ENCODE data around the gene HEATR9. TPM values are rescaled to one million over a fixed set of nuclear protein-coding genes. Genes with fewer than 3 reads are reported as not detected.
A peak's percentile ranks its signal among the peaks of the same experiment; 100 is the strongest.

The HEATR9 gene
- polyA plus RNA-seq, 12 donors: 0.11 to 0.21 (median 0.15) TPM; not detected in 7

DNA sequence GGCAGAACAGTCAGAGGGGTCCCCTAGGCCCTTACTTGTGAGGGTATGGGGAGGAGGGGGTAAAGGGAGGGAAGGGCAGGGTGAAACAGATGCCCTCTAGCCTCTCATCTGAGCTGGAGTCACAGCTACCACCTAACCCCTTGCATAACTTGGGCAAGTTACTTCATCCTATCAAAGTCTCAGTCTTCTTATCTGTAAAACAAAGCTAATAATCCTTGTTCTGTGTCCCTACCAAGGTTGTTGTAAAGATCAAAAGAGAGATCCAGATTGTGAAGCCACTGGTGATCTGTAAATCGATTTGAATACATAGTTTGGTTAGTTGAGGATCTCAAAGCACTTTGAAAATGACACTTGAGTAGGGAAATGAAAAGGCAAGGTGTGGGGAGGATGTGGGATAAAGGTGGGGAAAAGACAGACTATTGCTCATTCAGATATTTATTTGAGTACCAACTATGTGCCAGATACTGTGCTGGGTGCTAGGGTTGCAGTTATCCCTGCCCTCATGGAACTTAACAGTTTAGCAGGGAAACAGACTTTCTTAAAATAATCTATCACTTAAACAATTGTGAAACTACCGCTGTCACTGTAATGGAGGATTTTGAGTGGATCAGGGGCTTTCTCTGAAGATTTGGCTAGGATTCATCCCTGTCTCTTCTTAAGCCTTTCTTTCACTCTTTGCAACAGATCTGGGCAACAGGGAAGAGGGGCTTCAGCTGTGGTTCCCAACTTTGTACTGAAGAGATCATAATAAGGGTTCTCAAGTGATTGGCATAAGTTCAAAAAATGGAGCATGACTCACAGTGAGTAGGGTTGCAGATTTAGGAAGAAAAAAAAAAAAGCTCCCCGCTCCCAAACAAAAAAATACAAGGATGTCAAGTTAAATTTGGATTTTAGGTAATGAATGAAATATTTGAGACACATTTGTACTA is 3.0 kb downstream of the HEATR9 start:
- no peak for DNase-seq

DNA sequence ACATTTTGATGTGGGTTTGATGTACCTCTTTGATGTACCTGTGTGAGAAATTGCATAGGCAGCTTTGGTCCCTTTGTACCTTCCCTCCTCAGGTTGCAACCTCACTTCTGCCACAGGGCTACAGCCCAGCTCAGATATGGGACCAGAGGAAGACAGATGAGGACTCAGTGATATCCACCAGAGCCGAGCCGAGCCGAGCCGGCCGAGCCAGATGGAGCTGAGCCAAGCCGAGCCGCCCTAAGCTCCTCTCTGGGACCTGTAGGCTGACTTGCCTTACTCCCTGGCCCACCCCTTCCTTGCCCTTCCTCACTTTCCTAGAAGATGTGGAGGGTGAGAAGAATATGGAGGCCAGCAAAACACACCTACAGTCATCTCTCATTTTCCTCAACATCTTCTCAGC is 3.8 kb downstream of the HEATR9 start:
- DNase-seq: no peak

DNA sequence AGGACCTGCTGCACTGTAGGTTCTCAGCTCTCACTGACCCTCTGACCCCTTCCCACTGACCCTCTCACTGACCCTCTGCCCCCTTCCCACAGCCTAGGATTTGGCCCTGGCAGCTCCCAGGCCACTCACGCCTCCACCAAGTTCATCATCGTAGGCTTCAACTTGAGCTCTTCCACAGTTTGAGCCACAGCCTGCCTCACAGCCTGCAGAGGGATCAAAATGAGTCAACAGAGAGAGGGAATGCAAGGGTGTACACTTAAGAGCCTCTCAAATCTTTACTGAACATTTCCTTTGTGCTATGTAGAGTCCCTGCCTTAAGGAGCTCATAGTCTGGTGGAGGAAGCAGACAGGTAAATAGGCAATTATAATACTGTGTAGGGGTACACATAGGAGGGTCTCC is 12.1 kb downstream of the HEATR9 start:
- DNase-seq: no peak

DNA sequence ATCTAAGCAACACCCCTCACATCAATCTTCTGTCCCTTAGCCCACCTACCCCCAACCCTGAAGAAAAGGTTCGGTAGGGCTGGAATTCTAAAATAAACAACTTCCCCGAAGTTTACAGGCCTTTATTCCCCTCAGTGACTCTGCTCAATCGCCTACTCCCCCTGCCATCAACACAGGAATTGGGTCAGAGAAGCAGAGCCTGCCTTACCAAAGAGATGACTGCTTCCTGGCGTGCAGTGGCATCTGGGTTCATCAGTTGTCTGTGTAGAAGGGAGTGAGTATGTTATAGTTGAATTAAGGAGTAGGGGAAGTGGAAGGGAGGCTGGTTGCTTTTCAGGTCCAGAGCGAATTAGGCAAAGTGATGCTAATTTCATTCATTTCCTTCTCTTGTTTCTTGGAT is 12.7 kb downstream of the HEATR9 start:
- DNase-seq: no peak

DNA sequence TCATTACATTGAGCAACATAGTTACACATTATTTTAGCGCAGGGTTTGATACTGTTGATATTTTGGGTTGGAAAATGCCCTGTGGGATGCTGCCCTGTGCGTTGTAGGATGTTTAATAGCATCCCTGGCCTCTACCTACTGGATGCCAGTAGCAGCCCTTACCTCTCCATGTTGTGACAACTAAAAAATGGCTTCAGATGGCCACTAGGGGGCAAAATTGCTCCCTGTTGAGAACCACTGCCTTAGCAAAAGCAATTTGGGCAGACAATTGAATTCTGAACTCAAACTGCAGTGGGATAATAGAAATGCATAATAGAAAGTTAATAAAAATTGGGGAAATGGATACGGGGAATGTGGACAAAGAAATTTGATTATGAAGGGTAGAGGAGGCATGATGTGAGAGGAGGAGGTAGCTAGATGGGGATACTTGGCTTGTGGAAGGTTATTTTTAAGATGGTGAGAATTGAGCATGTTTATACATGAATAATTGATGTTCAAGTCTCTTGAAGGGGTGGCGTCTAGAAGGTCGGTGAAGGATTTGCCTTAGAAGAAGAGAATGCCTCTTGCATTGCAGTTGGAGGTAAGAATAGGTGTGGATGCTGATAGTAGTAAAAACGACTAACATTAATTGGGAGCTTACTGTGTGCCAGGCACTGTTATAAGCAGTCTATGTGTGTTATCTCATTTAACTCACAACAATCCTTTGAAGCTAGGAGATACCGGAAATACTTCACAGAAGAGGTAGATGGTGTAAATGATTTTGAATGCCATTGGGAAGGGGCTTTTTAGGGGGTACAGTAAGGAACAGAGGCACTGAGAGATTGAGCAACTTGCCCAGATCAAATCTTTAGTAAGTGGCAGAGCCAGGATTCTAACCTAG is 19.0 kb downstream of the HEATR9 start:
- peak; percentile 36 for DNase-seq

DNA sequence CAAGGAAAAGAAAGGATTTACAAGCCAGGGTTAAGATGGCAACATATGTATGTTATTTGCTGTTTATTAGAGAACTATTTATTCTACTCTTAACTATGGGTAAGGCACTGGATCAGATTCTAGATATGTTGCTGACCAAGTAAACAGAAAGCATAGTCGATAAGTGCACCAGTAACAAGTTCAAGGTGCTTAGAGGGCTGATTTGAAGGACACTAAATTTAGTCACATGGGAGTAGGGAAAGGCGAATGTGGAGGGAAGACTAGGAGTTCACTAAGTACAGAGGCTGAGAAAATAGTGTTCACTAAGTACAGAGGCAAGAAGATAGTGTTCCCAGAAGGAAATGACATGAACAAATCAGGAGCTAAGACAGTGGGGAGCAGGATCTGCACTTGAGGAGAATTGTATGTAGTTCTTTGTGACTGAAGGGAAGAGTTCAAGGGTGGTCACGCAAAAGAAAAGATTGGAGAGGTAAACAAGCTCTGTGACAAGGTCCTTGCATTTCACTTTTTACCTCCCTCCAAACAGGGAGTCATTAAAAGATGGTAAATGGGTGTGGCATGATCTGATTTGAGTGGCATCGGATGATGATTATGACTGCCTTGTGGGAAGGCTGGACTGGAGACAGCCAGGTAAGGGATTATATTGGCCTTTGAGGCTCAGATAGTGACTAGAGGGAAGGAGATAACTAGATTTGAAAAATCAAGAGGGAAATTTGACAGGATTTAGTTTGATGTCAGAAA is 20.9 kb downstream of the HEATR9 start:
- DNase-seq: no peak

DNA sequence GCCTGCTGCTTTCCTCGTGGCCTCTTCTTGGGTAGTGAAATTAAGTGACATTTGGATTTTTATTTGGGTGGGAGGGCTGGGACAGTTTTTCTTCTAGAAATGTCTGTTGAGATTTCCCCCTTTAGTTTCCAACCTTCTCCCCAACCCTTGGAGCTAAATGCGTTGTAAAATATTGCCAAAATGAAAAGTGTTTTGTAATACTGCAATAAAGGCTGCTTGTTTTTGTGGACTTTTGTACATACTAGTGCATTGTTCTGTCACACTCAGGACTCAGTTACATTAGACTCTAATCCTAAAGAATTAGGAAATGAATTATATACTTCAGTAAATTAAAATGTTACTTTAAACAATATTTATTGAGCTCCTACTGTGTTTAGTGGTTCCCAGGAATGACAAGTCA is 21.7 kb downstream of the HEATR9 start:
- DNase-seq: no peak

DNA sequence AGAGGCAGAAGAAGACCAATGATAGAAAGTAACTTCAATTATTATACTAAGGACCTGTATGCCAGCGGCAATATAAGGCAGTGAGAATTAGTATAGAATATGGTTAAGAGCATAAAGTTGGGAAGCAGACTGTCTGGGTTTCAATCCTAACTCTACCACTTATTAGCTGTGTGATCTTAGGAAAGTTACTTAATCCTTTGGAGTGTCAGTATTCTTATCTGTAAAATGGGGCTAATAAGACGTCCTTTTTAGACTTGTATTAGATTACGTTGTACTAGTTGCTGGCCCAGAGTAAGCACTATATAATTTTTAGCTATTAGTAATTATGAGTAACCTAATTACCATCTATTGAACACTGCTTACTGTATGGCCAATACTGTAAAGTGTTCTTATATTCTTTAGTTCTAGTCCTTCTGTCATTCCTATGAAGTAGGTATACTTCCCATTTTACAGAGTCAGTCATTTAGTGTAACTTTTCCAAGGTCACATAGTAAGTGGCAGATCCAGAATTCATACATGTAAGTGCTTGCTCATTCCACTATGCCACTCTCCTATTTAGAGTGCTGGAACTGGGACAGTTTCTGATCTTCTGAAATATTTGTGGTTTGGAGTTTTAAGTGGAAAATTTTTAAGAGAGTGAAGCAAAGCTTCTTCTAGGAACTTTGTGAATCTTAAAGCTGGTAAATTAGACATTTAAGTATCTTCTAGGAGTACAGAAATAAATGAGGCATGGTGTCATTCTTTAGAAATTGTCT is 22.5 kb downstream of the HEATR9 start:
- DNase-seq: no peak

DNA sequence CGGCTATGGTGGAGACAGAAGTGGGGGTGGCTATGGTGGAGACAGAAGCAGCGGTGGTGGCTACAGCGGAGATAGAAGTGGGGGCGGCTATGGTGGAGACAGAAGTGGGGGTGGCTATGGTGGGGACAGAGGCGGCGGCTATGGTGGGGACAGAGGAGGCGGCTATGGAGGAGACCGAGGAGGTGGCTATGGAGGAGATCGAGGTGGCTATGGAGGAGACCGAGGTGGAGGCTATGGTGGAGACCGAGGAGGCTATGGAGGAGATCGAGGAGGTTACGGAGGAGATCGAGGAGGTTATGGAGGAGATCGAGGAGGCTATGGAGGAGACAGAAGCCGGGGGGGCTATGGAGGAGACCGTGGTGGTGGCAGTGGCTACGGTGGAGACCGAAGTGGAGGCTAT is 24.1 kb downstream of the HEATR9 start:
- no peak for DNase-seq

DNA sequence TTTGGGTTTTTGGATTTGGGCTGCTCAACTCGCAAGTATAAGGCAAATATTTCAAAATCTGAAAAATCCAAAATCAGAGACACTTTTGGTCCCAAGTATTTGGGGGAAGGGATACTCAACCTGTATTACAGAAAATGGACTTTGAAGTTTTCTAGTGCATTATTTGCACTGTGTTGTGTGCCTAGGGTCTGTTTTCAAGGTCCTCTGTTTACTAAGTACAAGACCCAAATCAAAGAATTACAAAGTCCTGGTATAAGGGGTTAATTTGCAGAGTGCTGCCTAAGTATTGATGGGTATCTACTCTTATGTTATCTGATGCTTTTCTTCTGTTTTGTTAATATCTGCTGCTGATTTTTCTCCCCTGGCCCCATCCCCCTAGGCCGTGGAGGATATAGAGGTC is 25.0 kb downstream of the HEATR9 start:
- DNase-seq: no peak

DNA sequence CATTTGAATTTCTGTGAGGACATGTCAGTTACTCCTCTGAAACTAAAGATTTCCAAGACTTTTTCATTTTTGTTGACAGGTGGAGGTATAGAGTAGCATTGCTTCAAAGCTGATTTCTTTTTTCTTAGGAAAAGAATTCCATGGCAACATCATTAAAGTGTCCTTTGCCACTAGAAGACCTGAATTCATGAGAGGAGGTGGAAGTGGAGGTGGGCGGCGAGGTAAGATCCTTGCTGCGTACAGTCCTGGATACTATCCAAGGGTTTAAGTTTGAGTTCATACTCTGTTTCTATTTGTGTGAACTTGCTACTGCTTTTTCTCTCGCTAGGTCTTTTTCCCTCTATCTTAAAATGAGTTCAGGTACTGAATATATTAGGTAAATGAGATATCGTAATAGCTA is 26.5 kb downstream of the HEATR9 start:
- DNase-seq: no peak

DNA sequence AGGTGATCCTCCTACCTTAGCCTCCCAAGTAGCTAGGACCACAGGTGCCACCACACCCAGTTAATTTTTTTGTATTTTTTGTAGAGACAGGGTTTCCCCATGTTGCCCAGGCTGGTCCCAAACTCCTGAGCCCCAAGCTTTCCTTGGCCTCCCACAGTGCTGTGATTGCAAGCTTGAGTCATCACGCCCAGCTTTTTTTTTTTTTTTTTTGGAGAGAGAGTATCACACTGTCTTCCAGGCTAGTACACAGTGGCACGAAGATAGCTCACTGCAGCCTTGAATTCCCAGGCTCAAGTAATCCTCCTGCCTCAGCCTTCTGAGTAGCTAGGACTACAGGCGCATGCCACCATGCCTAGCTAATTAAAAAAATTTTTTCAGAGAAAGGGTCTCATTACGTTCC is 27.2 kb downstream of the HEATR9 start:
- no peak for DNase-seq

DNA sequence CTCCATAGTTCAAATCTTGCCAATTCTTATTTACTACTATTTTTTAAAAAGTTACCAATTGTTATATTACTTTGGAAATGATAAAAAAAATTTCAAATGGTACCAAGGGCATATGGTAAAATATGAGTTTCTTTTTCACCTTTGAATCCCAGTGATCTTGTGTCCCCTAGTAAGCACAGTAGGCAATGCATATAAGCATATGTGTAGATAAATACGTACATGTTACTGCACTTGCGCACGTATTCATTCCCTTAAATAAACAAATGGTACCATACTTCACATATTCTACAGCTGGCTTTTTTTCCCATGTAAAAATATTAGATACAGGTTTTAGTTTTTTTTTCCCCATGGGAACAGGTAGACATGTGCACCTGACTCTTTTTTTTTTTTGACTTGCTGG is 27.6 kb downstream of the HEATR9 start:
- DNase-seq: no peak

DNA sequence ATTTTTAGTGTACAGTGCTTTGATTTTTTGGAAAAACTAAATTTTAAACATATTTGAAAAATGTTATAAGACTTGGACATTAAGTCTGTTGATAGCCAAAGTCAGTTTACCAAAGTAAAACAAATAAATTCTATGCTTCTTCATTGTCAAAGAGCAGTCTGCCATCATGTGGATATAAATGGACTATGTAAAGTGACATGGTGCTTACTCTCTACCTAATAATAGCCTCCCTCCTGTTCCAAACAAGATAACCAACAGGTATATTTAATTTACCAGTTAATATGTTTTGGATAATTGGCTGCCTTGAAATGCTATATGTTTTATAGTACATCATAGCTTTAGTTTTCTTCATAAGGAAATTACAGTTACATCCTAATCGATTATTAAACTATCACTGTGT is 43.5 kb downstream of the HEATR9 start:
- DNase-seq: no peak

DNA sequence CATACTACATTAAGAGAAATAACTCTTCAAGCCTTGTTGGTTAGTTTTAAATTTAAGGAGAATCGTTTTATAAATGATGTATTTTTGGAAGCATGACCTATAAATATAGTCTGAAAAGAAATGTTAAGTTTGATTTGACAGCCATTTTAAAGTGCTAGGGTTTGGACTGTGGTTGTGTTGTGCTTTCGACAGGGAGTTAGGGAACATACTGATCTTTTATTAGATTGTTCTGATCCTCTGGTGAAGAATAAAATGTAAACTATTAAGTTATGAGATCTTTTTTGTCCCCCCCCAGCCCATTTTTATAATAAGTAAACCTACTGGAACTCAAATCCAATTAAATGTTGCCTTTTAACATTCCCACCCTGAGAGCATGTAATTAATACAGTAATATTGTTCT is 47.4 kb downstream of the HEATR9 start:
- no peak for DNase-seq

DNA sequence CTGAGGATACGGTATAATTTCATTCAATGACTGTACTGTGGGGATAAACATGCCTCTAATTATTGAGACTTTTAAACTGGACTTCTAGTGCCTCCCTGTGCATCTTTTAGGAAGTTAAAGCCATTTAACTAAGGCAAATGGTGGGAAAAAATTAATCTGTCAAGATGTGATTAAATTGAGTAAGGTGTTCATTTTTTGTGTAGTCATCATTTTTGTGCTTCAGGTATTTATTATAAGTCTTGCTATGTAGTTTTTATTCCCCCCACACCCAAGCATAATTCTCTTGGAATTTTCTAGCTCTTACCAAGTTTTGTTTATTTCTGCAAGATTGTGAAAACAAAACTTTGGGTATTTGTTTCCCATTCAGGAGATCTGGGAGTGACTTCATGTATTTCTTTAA is 49.2 kb downstream of the HEATR9 start:
- no peak for DNase-seq

DNA sequence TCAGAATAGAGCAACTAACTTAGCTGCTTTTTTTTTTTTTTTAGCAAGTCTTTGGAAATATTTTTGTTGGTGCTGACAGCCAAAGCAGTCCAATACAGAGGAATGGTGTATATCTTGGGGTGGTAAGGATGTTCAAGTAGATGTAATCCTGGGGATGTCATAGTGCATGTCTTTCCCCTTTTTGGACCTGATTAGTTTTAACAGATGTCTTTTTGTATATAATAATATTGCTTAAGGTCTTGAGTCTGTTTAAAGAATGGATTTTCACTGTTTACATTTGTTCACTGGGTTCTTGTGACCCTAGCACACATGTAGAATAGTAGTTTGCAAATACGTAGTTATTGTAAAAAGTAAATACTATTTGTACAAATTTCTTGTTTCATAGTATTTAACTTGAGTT is 51.5 kb downstream of the HEATR9 start:
- no peak for DNase-seq

DNA sequence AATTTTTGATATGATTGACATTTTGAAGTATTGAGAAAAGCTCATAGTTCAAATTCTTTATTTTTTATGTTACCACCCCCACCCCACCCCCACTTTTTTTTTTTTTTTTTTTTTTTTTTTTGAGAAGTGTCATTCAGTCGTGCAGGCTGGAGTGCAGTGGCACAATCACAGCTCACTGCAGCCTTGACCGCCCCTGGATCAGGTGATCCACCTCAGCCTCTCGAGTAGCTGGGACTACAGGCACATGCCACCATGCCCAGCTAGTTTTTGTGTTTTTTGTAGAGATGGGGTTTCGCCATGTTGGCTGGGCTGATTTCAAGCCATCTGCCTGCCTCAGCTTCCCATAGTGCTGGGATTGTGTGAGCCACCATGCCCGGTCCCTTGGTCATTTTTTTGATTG is 52.0 kb downstream of the HEATR9 start:
- no peak for DNase-seq

DNA sequence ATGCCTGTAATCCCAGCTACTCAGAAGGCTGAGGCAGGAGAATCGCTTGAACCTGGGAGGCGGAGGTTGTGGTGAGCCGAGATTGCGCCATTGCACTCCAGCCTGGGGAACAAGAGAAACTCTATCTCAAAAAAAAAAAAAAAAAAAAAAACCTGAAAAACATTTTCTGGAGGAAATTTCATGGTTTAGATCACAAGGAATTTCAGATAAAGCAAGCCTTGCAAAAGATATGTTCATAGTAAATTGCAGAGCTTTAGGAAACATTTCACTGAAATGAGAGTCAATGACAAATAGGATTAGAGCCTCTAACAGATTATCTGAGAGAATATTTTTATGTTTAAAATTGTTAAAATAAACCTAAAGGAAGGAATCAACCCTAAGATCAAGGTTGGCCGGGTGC is 56.2 kb downstream of the HEATR9 start:
- no peak for DNase-seq

DNA sequence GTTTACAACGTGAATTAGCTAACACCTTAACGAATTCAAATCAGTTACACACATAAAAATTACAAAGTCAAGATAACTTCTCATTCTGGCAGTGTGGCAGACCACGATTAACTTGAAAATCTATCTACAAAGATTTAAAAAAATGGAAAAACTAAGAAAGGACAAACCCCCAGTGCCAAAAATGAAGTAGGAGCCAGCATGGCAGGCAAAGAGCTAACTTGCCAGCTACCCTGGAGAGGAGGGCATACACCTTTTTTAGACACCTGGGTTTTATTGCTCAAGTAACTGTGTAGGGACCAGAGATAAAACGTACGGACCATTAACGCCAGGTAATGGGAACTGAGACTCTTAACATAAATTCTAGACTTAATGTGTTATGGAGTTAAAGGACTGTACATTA is 56.9 kb downstream of the HEATR9 start:
- DNase-seq: no peak

DNA sequence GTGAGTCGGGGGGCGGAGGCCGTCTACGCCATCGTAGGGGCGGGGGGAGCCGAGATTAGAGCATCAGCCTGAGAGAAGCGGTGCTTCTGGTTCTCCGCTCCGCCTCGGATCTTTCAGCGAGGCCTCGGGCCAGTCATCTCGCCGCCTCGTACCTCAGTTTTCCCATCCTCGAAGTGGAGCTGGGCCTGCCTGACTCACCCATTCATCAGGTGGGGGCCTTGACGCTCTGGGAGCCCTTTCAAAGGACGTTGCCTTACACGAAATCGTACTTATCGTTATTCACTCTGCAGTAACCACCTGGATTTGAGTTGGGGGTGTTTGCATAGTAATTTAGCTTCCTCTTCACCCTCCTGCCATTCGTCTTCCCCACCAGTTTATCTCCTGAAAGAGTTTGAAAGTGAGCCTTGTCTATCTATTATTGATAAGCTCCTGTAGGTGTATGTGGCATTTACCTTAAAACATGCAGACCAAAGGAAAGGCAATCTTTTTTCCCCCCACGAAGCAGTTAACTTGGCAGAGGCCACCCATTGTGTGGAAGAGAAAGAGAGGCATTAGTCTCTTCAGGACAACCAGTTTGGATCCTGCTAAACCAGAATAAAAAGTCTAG is 58.7 kb downstream of the HEATR9 start:
- no peak for DNase-seq
